Skeletal muscle tissue (tissue), 4 donors: ENCODE results near the gene SLC39A1. TPM values are rescaled to one million over a fixed set of nuclear protein-coding genes. Genes with fewer than 3 reads are reported as not detected.

Experiments
- H3K27ac ChIP-seq: one replicate; pipeline ENCODE4 v1.7.0; 2013; ENCODE audit warnings: mild to moderate bottlenecking, low read depth, low read length, inconsistent platforms
- H3K27me3 ChIP-seq, 3 donors: one replicate each; pipeline ENCODE4 v1.7.0; 2013; ENCODE audit warnings: low read length in 3 of 3; ENCODE audit not compliant: control insufficient read depth in 3 of 3, insufficient read depth in 3 of 3
- H3K36me3 ChIP-seq, 3 donors: one replicate each; pipeline ENCODE4 v1.7.0; 2013; ENCODE audit warnings: low read length in 3 of 3; ENCODE audit not compliant: control insufficient read depth in 3 of 3, insufficient read depth in 3 of 3
- H3K4me1 ChIP-seq, 3 donors: one replicate each; pipeline ENCODE4 v1.7.0; 2013; ENCODE audit warnings: low read length in 3 of 3, mild to moderate bottlenecking in 3 of 3; ENCODE audit not compliant: control insufficient read depth in 3 of 3, insufficient read depth in 3 of 3
- H3K4me3 ChIP-seq, 3 donors: one replicate each; pipeline ENCODE4 v1.7.0; 2013; ENCODE audit warnings: low read length in 3 of 3
- H3K9ac ChIP-seq, 3 donors: one replicate each; pipeline ENCODE4 v1.7.0; 2013; ENCODE audit warnings: low read length in 3 of 3, mild to moderate bottlenecking in 3 of 3, moderate library complexity in 2 of 3, low read depth in 1 of 3
- H3K9me3 ChIP-seq, 3 donors: one replicate each; pipeline ENCODE4 v1.7.0; 2013; ENCODE audit warnings: low read length in 3 of 3; ENCODE audit not compliant: control insufficient read depth in 3 of 3
- total RNA-seq: library from RNA; depleted of rRNA; stranded (reverse); fragments of >200 nt; gene quantifications from one replicate; pipeline ENCODE4 v1.2.3, GENCODE V29; 2014
- donor health status: Osteomylitis.

Gene SLC39A1
- total RNA-seq, 1 donor from 2014 or later = 40.2 TPM

GRCh38 chr1:153934746-153935145 lies 28.6 kb downstream of the SLC39A1 start:
- peaks cover 68 to 78% (median 74%) of the 10 kb centered on the region in 3 donors for H3K36me3 ChIP-seq
- H3K4me3 ChIP-seq = no peak overlapping the region
- H3K27me3 ChIP-seq = no peaks in the 10 kb centered on the region
- H3K4me1 ChIP-seq = no peaks in the 10 kb centered on the region
- H3K9ac ChIP-seq = no peak overlapping the region
- no peaks in the 10 kb centered on the region for H3K9me3 ChIP-seq
- no peak overlapping the region for H3K27ac ChIP-seq

- H3K9ac ChIP-seq = no peak overlapping the region
- H3K27me3 ChIP-seq = no peaks in the 10 kb centered on the region
- no peak overlapping the region for H3K4me3 ChIP-seq
- peaks cover 0 to under 1% (median 0%) of the 10 kb centered on the region in 3 donors for H3K4me1 ChIP-seq
- no peak overlapping the region for H3K27ac ChIP-seq
- H3K9me3 ChIP-seq = no peaks in the 10 kb centered on the region
- H3K36me3 ChIP-seq = peaks cover 70 to 80% (median 72%) of the 10 kb centered on the region in 3 donors
Observed at GRCh38 chr1:153933955-153934354, 29.4 kb downstream of the SLC39A1 start.

DNA sequence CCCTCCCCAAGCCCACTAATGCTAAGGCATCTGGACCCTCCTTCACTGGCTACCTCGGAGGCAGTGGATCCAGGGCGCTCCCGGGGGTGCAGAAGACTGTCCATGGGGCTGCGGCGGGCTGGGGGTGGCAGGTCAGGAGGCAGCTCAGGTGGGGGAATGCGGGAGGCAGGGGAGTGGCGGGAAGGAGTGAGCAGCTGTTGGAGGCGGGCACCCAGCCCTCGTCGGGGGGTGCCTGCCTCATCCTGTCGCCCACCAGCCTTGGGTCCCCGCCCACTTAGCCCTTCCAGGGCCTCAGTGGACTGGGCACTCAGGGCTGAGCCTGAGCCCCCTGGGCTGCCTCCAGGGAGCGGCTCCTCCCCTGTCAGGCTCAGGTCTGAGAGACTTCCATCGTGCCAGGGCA lies 29.9 kb downstream of the SLC39A1 start:
- no peaks in the 10 kb centered on the region for H3K27me3 ChIP-seq
- peaks cover 0 to 4% (median 0%) of the 10 kb centered on the region in 3 donors for H3K4me1 ChIP-seq
- H3K36me3 ChIP-seq = peaks cover 69 to 77% (median 72%) of the 10 kb centered on the region in 3 donors
- H3K9me3 ChIP-seq = no peaks in the 10 kb centered on the region
- no peak overlapping the region for H3K4me3 ChIP-seq
- no peak overlapping the region for H3K27ac ChIP-seq
- no peak overlapping the region for H3K9ac ChIP-seq

DNA sequence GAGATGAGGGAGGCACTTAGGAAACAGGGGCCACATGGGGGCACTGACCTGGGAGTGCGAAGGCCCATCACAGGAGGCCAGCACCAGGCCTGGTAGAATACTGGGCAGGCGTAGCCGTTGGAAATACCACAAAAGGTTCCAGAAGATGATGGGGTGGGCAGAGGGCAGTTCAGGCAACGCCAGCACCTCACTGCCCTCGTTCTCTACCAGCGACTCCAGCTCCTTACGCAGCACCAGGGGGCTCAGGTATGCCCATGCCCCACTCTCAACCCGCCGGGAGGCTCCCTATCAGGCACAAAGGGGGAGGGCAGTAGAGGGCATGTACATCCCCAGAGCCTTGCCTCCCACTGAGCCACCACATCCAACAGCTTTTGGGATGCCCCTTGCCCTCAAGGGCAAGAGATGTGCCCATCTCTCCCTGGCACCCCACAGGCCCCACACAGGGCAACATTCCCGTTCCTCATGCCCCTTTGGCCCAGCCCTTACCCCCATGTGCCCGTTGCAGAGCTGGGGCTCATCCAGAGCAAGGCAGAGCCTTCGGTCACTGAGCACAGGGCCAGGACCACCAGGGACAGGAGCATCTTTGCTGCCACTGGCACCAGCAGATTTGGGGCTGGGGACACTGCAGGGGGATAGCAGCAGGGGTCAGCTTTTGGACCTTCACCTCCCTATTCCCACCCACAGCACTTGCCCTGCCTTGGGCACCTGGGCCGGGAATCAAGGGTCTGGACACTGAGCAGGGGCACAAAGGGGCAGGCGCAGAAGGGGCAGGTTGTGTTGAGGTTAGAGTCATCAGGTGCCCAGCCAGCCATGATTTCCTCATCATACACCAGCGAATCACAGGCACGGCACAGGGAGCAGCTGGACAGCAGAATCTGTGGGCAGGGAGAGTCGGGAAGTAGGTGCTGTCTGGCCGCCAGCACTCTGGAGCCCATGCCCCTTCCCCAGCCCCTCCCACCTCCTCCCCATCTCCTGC lies 30.9 kb downstream of the SLC39A1 start:
- peaks cover 64 to 71% (median 67%) of the 10 kb centered on the region in 3 donors for H3K36me3 ChIP-seq

GRCh38 chr1:153929981-153930948 lies 33.1 kb downstream of the SLC39A1 start:
- H3K27ac ChIP-seq = no peak overlapping the region

More for the DNA sequence above, 30.9 kb downstream of the SLC39A1 start:
- Histone ChIP-seq H3K27me3 (no peaks in the 10 kb centered on the region), H3K4me1 (peaks cover 0 to 6% (median 0%) of the 10 kb centered on the region in 3 donors), H3K27ac (no peak overlapping the region), H3K9ac (no peak overlapping the region), H3K9me3 (no peaks in the 10 kb centered on the region), H3K4me3 (no peak overlapping the region)

GRCh38 chr1:153929426-153929825 lies 33.9 kb downstream of the SLC39A1 start:
- Histone ChIP-seq H3K27me3 (no peaks in the 10 kb centered on the region), H3K36me3 (peaks cover 34 to 46% (median 39%) of the 10 kb centered on the region in 3 donors), H3K27ac (no peak overlapping the region)

More at GRCh38 chr1:153929981-153930948, 33.1 kb downstream of the SLC39A1 start:
- no peak overlapping the region for H3K9ac ChIP-seq
- no peaks in the 10 kb centered on the region for H3K27me3 ChIP-seq
- peaks cover 0 to 6% (median 0%) of the 10 kb centered on the region in 3 donors for H3K4me1 ChIP-seq
- H3K36me3 ChIP-seq = peaks cover 42 to 52% (median 46%) of the 10 kb centered on the region in 3 donors
- no peak overlapping the region for H3K4me3 ChIP-seq
- H3K9me3 ChIP-seq = no peaks in the 10 kb centered on the region

GRCh38 chr1:153928791-153929341 lies 34.5 kb downstream of the SLC39A1 start:
- peaks cover 34 to 41% (median 35%) of the 10 kb centered on the region in 3 donors for H3K36me3 ChIP-seq
- H3K27ac ChIP-seq = no peak overlapping the region
- H3K9ac ChIP-seq = peak overlapping the region in 1 of 3 donors; percentile 35

More at GRCh38 chr1:153929426-153929825, 33.9 kb downstream of the SLC39A1 start:
- no peaks in the 10 kb centered on the region for H3K9me3 ChIP-seq
- no peak overlapping the region for H3K4me3 ChIP-seq
- H3K9ac ChIP-seq = no peak overlapping the region
- peaks cover 0 to 6% (median 0%) of the 10 kb centered on the region in 3 donors for H3K4me1 ChIP-seq

GRCh38 chr1:153928245-153928644 lies 35.1 kb downstream of the SLC39A1 start:
- Histone ChIP-seq H3K36me3 (peaks cover 29 to 36% (median 31%) of the 10 kb centered on the region in 3 donors), H3K4me3 (no peak overlapping the region), H3K9me3 (no peaks in the 10 kb centered on the region), H3K9ac (no peak overlapping the region), H3K27ac (no peak overlapping the region), H3K4me1 (peaks cover 9 to 10% (median 9%) of the 10 kb centered on the region in 3 donors), H3K27me3 (no peaks in the 10 kb centered on the region)

More at GRCh38 chr1:153928791-153929341, 34.5 kb downstream of the SLC39A1 start:
- no peaks in the 10 kb centered on the region for H3K27me3 ChIP-seq
- peaks cover 2 to 6% (median 4%) of the 10 kb centered on the region in 3 donors for H3K4me1 ChIP-seq
- no peak overlapping the region for H3K4me3 ChIP-seq
- no peaks in the 10 kb centered on the region for H3K9me3 ChIP-seq

DNA sequence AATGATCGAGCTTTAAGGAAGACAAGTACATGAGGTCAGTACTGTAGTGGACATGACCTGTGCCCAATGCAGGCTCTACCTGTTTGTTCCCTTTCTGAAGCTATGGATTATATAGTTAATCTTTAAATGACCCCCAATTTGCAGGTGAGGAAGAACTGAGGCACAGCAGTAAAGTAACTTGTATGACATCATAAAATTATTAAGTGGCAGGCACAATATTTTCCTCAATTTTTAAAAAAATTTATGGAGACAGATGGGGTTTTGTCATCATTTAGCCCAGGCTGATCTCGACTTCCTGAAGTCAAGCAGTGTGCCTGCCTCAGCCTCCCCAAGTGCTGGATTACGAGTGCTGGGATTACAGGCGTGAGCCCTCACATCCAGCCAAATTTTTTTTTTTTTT lies 36.9 kb downstream of the SLC39A1 start:
- Histone ChIP-seq H3K27me3 (no peaks in the 10 kb centered on the region), H3K9me3 (no peaks in the 10 kb centered on the region), H3K4me3 (no peak overlapping the region), H3K36me3 (peaks cover 15 to 22% (median 18%) of the 10 kb centered on the region in 3 donors), H3K27ac (no peak overlapping the region), H3K9ac (no peak overlapping the region), H3K4me1 (peaks cover 14 to 16% (median 15%) of the 10 kb centered on the region in 3 donors)
